Stimulated activated CD8-positive, alpha-beta memory T cell treated with anti-CD3 and anti-CD28 coated beads, Interleukin-4, amount 100 ng/mL, for 4 hours (primary cell): ENCODE data around the gene FYTTD1.

Source experiments
- DNase-seq, 2 donors: peaks; one replicate each; pipeline ENCODE4 v3.0.0-alpha.2; 2020; ENCODE audit warnings: low read depth in 2 of 2, low spot score in 1 of 2

FYTTD1 gene

GRCh38 chr3:197830308-197830966, 80.8 kb downstream of the FYTTD1 start:
- DNase-seq, result no peak

GRCh38 chr3:197830967-197831313, 81.3 kb downstream of the FYTTD1 start:
- no peak for DNase-seq

GRCh38 chr3:197833930-197834715, 84.4 kb downstream of the FYTTD1 start:
- DNase-seq, result no peak

GRCh38 chr3:197835509-197835908, 85.8 kb downstream of the FYTTD1 start:
- DNase-seq, result no peak

- no peak for DNase-seq
Observed at GRCh38 chr3:197836244-197836643, 86.6 kb downstream of the FYTTD1 start.
